ENCODE data around the gene CD5L.

DNA sequence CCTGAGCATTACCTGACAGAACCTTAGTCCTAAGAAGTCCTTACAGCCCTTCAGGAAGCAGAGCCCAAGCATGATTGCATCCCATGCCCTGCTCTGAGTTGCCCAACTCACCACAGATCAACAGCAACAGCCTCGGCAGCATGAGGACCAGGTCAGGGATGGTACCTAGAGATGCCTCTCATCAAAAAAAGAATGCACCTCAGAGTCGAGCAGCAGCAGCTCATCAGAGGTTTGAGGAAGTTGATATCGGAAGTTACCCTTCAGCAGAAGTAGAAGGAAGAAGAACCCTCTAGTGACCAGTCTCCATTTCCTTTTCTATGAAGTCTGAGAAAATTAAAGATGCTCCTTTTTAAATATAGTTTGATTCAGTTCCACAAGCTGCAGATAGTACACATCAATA lies 21.7 kb downstream of the CD5L start, which contains the start of gene FCRL1:
- TF ChIP-seq, protein P1, sequence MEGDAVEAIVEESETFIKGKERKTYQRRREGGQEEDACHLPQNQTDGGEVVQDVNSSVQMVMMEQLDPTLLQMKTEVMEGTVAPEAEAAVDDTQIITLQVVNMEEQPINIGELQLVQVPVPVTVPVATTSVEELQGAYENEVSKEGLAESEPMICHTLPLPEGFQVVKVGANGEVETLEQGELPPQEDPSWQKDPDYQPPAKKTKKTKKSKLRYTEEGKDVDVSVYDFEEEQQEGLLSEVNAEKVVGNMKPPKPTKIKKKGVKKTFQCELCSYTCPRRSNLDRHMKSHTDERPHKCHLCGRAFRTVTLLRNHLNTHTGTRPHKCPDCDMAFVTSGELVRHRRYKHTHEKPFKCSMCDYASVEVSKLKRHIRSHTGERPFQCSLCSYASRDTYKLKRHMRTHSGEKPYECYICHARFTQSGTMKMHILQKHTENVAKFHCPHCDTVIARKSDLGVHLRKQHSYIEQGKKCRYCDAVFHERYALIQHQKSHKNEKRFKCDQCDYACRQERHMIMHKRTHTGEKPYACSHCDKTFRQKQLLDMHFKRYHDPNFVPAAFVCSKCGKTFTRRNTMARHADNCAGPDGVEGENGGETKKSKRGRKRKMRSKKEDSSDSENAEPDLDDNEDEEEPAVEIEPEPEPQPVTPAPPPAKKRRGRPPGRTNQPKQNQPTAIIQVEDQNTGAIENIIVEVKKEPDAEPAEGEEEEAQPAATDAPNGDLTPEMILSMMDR (IDR thresholded peaks at IDR 0.05): no peak
- no peak for TF ChIP-seq EZH2 (IDR thresholded peaks at IDR 0.05)
